Measurements from ENCODE around the gene STRIT1.

DNA sequence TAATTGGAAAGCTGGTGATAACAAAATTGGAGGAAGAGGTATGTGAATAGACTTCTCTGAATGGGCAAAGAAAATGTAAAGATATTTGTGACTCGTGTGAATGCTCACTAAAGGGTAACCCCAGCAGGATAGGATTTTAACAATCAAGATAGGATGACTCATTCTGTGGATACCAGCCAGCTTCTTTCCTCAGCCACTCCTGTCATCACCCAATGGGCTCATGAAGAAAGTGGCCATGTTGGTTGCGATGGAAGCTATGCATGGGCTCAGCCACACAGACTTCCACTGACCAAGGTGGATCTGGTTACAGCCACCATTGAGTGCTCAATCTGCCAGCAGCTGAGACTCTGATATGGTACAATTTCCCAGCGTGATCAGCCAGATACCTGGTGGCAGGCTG, 40.9 kb downstream of the STRIT1 start:
- TF ChIP-seq, protein P1, sequence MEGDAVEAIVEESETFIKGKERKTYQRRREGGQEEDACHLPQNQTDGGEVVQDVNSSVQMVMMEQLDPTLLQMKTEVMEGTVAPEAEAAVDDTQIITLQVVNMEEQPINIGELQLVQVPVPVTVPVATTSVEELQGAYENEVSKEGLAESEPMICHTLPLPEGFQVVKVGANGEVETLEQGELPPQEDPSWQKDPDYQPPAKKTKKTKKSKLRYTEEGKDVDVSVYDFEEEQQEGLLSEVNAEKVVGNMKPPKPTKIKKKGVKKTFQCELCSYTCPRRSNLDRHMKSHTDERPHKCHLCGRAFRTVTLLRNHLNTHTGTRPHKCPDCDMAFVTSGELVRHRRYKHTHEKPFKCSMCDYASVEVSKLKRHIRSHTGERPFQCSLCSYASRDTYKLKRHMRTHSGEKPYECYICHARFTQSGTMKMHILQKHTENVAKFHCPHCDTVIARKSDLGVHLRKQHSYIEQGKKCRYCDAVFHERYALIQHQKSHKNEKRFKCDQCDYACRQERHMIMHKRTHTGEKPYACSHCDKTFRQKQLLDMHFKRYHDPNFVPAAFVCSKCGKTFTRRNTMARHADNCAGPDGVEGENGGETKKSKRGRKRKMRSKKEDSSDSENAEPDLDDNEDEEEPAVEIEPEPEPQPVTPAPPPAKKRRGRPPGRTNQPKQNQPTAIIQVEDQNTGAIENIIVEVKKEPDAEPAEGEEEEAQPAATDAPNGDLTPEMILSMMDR (conservative IDR thresholded peaks at IDR 0.05; ENCODE audit: low read depth, low read length), result no peak
- no peak for TF ChIP-seq EZH2 (IDR thresholded peaks at IDR 0.05; ENCODE audit: borderline replicate concordance, low read depth, low read length, poor library complexity, severe bottlenecking)
